ENCODE data around the gene C1orf185. TPM values are rescaled to one million over a fixed set of nuclear protein-coding genes. Genes with fewer than 3 reads are reported as not detected.

The C1orf185 gene

GRCh38 chr1:51192213-51192843 lies 90.3 kb downstream of the C1orf185 start:
- no peaks in the 10 kb centered on the region for H3K27me3 ChIP-seq (ENCODE audit: insufficient read depth, poor library complexity, severe bottlenecking)
- no peak overlapping the region for H3K27ac ChIP-seq (replicated peaks)
- DNase-seq (ENCODE audit: low read depth in 1 of 2, low spot score in 1 of 2): peak; percentile 43 to 64
- no peak for TF ChIP-seq SPI1 (IDR thresholded peaks at IDR 0.05; ENCODE audit: borderline replicate concordance, low read depth)
- peak; percentile 68 for TF ChIP-seq CTCF (IDR thresholded peaks at IDR 0.05; ENCODE audit: insufficient read depth, low read length)
- H3K4me3 ChIP-seq (replicated peaks; ENCODE audit: insufficient read depth, low read length): no peak overlapping the region

- no peaks in the 10 kb centered on the region for H3K27me3 ChIP-seq (ENCODE audit: insufficient read depth, poor library complexity, severe bottlenecking)
- no peak for DNase-seq (ENCODE audit: low read depth in 1 of 2, low spot score in 1 of 2)
- TF ChIP-seq CTCF (IDR thresholded peaks at IDR 0.05; ENCODE audit: insufficient read depth, low read length) (no peak), POLR2AphosphoS5 (IDR thresholded peaks at IDR 0.05; ENCODE audit: low read depth) (no peak), GABPA (IDR thresholded peaks at IDR 0.05; ENCODE audit: low read depth) (no peak), REST (IDR thresholded peaks at IDR 0.05; ENCODE audit: insufficient replicate concordance, low read depth) (no peak), SPI1 (IDR thresholded peaks at IDR 0.05; ENCODE audit: borderline replicate concordance, low read depth) (no peak)
Measured at GRCh38 chr1:51193564-51193963, 91.5 kb downstream of the C1orf185 start.

More at GRCh38 chr1:51193564-51193963, 91.5 kb downstream of the C1orf185 start:
- no peak overlapping the region for H3K4me3 ChIP-seq (replicated peaks; ENCODE audit: insufficient read depth, low read length)
- no peak overlapping the region for H3K27ac ChIP-seq (replicated peaks)

Small RNA genes within 50 kb of the gene (microRNA-seq; reads per million reads assigned to microRNA genes)
- not detected for gene MIR4421
- gene MIR6500: not detected

Measured in HL-60 (cell line).